ENCODE results near the gene B4GALT6. TPM values are rescaled to one million over a fixed set of nuclear protein-coding genes. Genes with fewer than 3 reads are reported as not detected.

B4GALT6 gene
- total and polyA plus RNA-seq, 10 of the 15 experiments (the other 5 are each of a cell fraction or from before 2014, with no cell fraction given) = 11.9 to 47.4 (median 18.0) TPM

- TF ChIP-seq USF2 (IDR thresholded peaks at IDR 0.05; ENCODE audit: borderline replicate concordance, low read depth, low read length) = no peak; the same call in 1 of the 2 replicates
- TF ChIP-seq SUPT20H (IDR thresholded peaks at IDR 0.05; ENCODE audit: borderline replicate concordance, control insufficient read depth, low read depth, low read length) = no peak
- no peak for TF ChIP-seq FOS (IDR thresholded peaks at IDR 0.05; ENCODE audit: borderline replicate concordance, extremely low read depth, insufficient read length)
- no peak for TF ChIP-seq JUND (IDR thresholded peaks at IDR 0.05; ENCODE audit: low read depth, low read length)
- 0 out of 2 replicates have a peak, but pooled peaks have one; percentile 11 for TF ChIP-seq RCOR1 (conservative IDR thresholded peaks at IDR 0.05; ENCODE audit: low read depth, low read length)
- TF ChIP-seq ATF7 (IDR thresholded peaks at IDR 0.05; ENCODE audit: low read depth) = peak; percentile 97
- peak in 1 of 2 experiments; percentile 96; a peak in 2 of 4 replicates for TF ChIP-seq ETV6 (conservative IDR thresholded peaks at IDR 0.05 in 1 of 2, IDR thresholded peaks at IDR 0.05 in 1 of 2; ENCODE audit: borderline replicate concordance in 1 of 2, low read depth in 1 of 2)
- no peak for TF ChIP-seq HSF1 (IDR thresholded peaks at IDR 0.05; ENCODE audit: low read depth, low read length)
- no peak for TF ChIP-seq GABPA (IDR thresholded peaks at IDR 0.05; ENCODE audit: low read depth)
- no peak for TF ChIP-seq CBX3 (IDR thresholded peaks at IDR 0.05; ENCODE audit: borderline replicate concordance, low read depth)
- no peak for TF ChIP-seq TARDBP (IDR thresholded peaks at IDR 0.05; ENCODE audit: borderline replicate concordance)
- no peak for TF ChIP-seq IRF3 (IDR thresholded peaks at IDR 0.05)
- TF ChIP-seq MXI1 (IDR thresholded peaks at IDR 0.05; ENCODE audit: low read depth, low read length) = no peak; the same call in 1 of the 2 replicates
- TF ChIP-seq ZNF207 (IDR thresholded peaks at IDR 0.05; ENCODE audit: borderline replicate concordance) = no peak
- no peak for TF ChIP-seq HDAC6 (IDR thresholded peaks at IDR 0.05; ENCODE audit: unreplicated experiment)
- no peak; the same call in 1 of the 2 replicates for TF ChIP-seq TCF7 (IDR thresholded peaks at IDR 0.05; ENCODE audit: borderline replicate concordance)
- TF ChIP-seq TCF12 (IDR thresholded peaks at IDR 0.05; ENCODE audit: low read depth, low read length) = no peak
- no peak for TF ChIP-seq YBX1 (IDR thresholded peaks at IDR 0.05)
- TF ChIP-seq POLR2AphosphoS2 (IDR thresholded peaks at IDR 0.05; ENCODE audit: low read depth, low read length) = no peak
- TF ChIP-seq ATF3 (IDR thresholded peaks at IDR 0.05; ENCODE audit: borderline replicate concordance, extremely low read depth, low read depth, low read length) = no peak
- no peak for TF ChIP-seq FOXK2 (IDR thresholded peaks at IDR 0.05)
- TF ChIP-seq RBBP5 (conservative IDR thresholded peaks at IDR 0.05) = no peak
- TF ChIP-seq ZNF622 (IDR thresholded peaks at IDR 0.05) = no peak
- peak; percentile 26; the same call in 1 of the 2 replicates for TF ChIP-seq MTA2 (IDR thresholded peaks at IDR 0.05; ENCODE audit: low read depth)
- peak in 1 of 2 experiments; percentile 78; a peak in 2 of 4 replicates for TF ChIP-seq EP300 (IDR thresholded peaks at IDR 0.05; ENCODE audit: borderline replicate concordance in 1 of 2, control insufficient read depth in 1 of 2, low read depth in 2 of 2, low read length in 2 of 2)
- no peak for TF ChIP-seq SREBF2 (IDR thresholded peaks at IDR 0.05; ENCODE audit: low read length)
- TF ChIP-seq RAD51 (IDR thresholded peaks at IDR 0.05) = peak; percentile 51
Measured at GRCh38 chr18:31658670-31659575, 25.5 kb downstream of the B4GALT6 start (continued).
